Transverse colon (tissue), 4 donors: ENCODE data around the gene NEO1. TPM values are rescaled to one million over a fixed set of nuclear protein-coding genes. Genes with fewer than 3 reads are reported as not detected.

Experiments used
- DNase-seq: peaks from one replicate; pipeline ENCODE4 v3.0.0-alpha.2; 2019
- H3K27ac ChIP-seq, 4 donors: fragments of 200-600 bp; sonication (generic); 2 replicates each; pipeline ENCODE4 v1.5.1; 2016 to 2018; ENCODE audit warnings: inconsistent platforms in 4 of 4
- H3K27me3 ChIP-seq: fragments of 200-600 bp; sonication (generic); 2 replicates; pipeline ENCODE4 v1.5.1; 2017; ENCODE audit warnings: inconsistent platforms
- H3K36me3 ChIP-seq, 4 donors: fragments of 200-600 bp; sonication (generic); 2 replicates each; pipeline ENCODE4 v1.5.1; 2017 to 2019; ENCODE audit warnings: inconsistent platforms in 4 of 4
- H3K4me1 ChIP-seq, 4 donors: fragments of 200-600 bp; sonication (generic); 2 replicates each; pipeline ENCODE4 v1.5.1; 2017 to 2020; ENCODE audit warnings: inconsistent platforms in 4 of 4
- H3K4me3 ChIP-seq, 4 donors: fragments of 200-600 bp; sonication (generic); 1 replicate in 1 of 4; 2 replicates in 3 of 4; pipeline versions ENCODE4 v1.5.1 to v1.6.1; 2017 to 2019; ENCODE audit warnings: inconsistent platforms in 4 of 4
- H3K9me3 ChIP-seq, 2 donors: fragments of 200-600 bp; sonication (generic); 2 replicates each; pipeline ENCODE4 v1.5.1; 2017 to 2019; ENCODE audit warnings: inconsistent platforms in 2 of 2
- CTCF ChIP-seq, 5 experiments: fragments of 200-600 bp in 3 of 5; fragments of 450-650 bp in 2 of 5; sonication (generic) in 3 of 5; IDR thresholded peaks; 1 replicate in 2 of 5; 2 replicates in 3 of 5; pipeline ENCODE4 v1.5.1; 2016 to 2017; ENCODE audit warnings: antibody characterized with exemption in 5 of 5, inconsistent platforms in 3 of 5, mild to moderate bottlenecking in 2 of 5, moderate library complexity in 1 of 5
- EP300 ChIP-seq: sonication (generic); formaldehyde crosslinking; IDR thresholded peaks from one replicate; pipeline ENCODE4 v1.6.1; 2017; ENCODE audit warnings: antibody characterized with exemption, low read depth
- POLR2A ChIP-seq: fragments of 450-650 bp; IDR thresholded peaks from one replicate; pipeline ENCODE4 v1.6.1; 2016; ENCODE audit warnings: antibody characterized with exemption, mild to moderate bottlenecking, moderate library complexity
- POLR2AphosphoS5 ChIP-seq, 3 donors: sonication (generic); formaldehyde crosslinking; IDR thresholded peaks; one replicate each; pipeline ENCODE4 v1.6.1; 2016; ENCODE audit warnings: antibody characterized with exemption in 3 of 3
- WGBS, 2 donors: methylation state at CpG; one replicate each; pipeline ENCODE4 v1.1.5; 2018; ENCODE audit warnings: low coverage in 1 of 2; 5-methylcytosine and 5-hydroxymethylcytosine counted together
- in situ Hi-C, 4 donors: fragments of 200-750 bp; cut with MboI; loops; one replicate each; pipeline versions ENCODE4 v1.15.0 to v1.15.1; 2017; ENCODE audit warnings: low sequenced_read_pairs in 3 of 4, low pct_ligation_motif_present in 1 of 4, low pct_unique_long_range_greater_than_20kb in 1 of 4
- intact Hi-C: fragments of 100-400 bp; cut with DNase I; formaldehyde crosslinking; loops from one replicate; pipeline ENCODE4 v1.15.1; 2023; ENCODE audit warnings: low total_unique reads
- total RNA-seq, 4 donors: library from RNA; depleted of rRNA; stranded (reverse); fragments of >200 nt; gene quantifications; one replicate each; pipeline ENCODE4 v1.1.0, GENCODE V29; 2016

Gene NEO1
- total RNA-seq, 4 donors from 2014 or later = 100 to 188 (median 135) TPM

GRCh38 chr15:73183071-73183470 is 130.8 kb downstream of the NEO1 start:
- Histone ChIP-seq H3K27ac (no peak overlapping the region), H3K4me1 (no peaks in the 10 kb centered on the region), H3K9me3 (no peaks in the 10 kb centered on the region), H3K4me3 (no peak overlapping the region), H3K36me3 (peaks cover 0 to 18% (median 4%) of the 10 kb centered on the region in 4 donors), H3K27me3 (no peaks in the 10 kb centered on the region)
- no peak for TF ChIP-seq CTCF (IDR thresholded peaks at IDR 0.05)
- no peak for TF ChIP-seq POLR2A
- intact Hi-C loops = no loop called here
- in situ Hi-C loops = no loop called here
- no peak for DNase-seq
- 86 to 94% methylated on average over 1 to 3 of the region's 3 CpGs for WGBS, 2 donors

GRCh38 chr15:73190189-73190601 is 137.9 kb downstream of the NEO1 start:
- Histone ChIP-seq H3K4me1 (no peaks in the 10 kb centered on the region), H3K4me3 (no peak overlapping the region), H3K9me3 (no peaks in the 10 kb centered on the region), H3K36me3 (no peaks in the 10 kb centered on the region), H3K27me3 (no peaks in the 10 kb centered on the region), H3K27ac (no peak overlapping the region)
- in situ Hi-C loops = no loop called here
- intact Hi-C loops = no loop called here
- WGBS, 2 donors = 71 to 93% methylated on average over 2 of the region's 2 CpGs
- TF ChIP-seq POLR2AphosphoS5 (IDR thresholded peaks at IDR 0.05) (no peak), CTCF (IDR thresholded peaks at IDR 0.05) (no peak), EP300 (no peak), POLR2A (no peak)
- DNase-seq = no peak

GRCh38 chr15:73195166-73195565 is 142.9 kb downstream of the NEO1 start:
- in situ Hi-C loops = no loop called here
- intact Hi-C loops = no loop called here
- Histone ChIP-seq H3K9me3 (no peaks in the 10 kb centered on the region), H3K36me3 (no peaks in the 10 kb centered on the region), H3K4me3 (no peak overlapping the region), H3K4me1 (peaks cover 0 to 7% (median 0%) of the 10 kb centered on the region in 4 donors), H3K27me3 (no peaks in the 10 kb centered on the region), H3K27ac (no peak overlapping the region)
- TF ChIP-seq CTCF (IDR thresholded peaks at IDR 0.05) = no peak
- TF ChIP-seq EP300 = no peak
- no peak for TF ChIP-seq POLR2A
- no peak for TF ChIP-seq POLR2AphosphoS5 (IDR thresholded peaks at IDR 0.05)
- WGBS, 2 donors = 85 to 91% methylated on average over 1 of the region's 1 CpG
- DNase-seq = no peak

- DNase-seq = no peak
- no peaks in the 10 kb centered on the region for H3K27me3 ChIP-seq
- in situ Hi-C loops = no loop called here
- intact Hi-C loops = no loop called here
- no peaks in the 10 kb centered on the region for H3K36me3 ChIP-seq
- peaks cover 0 to 7% (median 0%) of the 10 kb centered on the region in 4 donors for H3K4me1 ChIP-seq
- TF ChIP-seq POLR2AphosphoS5 (IDR thresholded peaks at IDR 0.05) (no peak), CTCF (IDR thresholded peaks at IDR 0.05) (no peak), POLR2A (no peak), EP300 (no peak)
- H3K27ac ChIP-seq = no peak overlapping the region
- WGBS, 2 donors = 19 to 36% methylated on average over 2 of the region's 2 CpGs
- no peaks in the 10 kb centered on the region for H3K9me3 ChIP-seq
- no peak overlapping the region for H3K4me3 ChIP-seq
Observed at GRCh38 chr15:73196113-73196512, 143.8 kb downstream of the NEO1 start.
